Measurements from ENCODE around the gene RBM20.
"Not testable (repeated sequence)": the region's sequence is repeated elsewhere in the genome, so short reads cannot be mapped to it uniquely, and the experiment has no call there.

RBM20 gene

GRCh38 chr10:110717781-110718589 is 73.8 kb downstream of the RBM20 start:
- peak; percentile 69 for DNase-seq
- in situ Hi-C loops (cut with MboI; ENCODE audit: low pct_unique_long_range_greater_than_20kb, low sequenced_read_pairs), result no loop called here

GRCh38 chr10:110721406-110722038 is 77.4 kb downstream of the RBM20 start:
- DNase-seq, result no peak
- in situ Hi-C loops (cut with MboI; ENCODE audit: low pct_unique_long_range_greater_than_20kb, low sequenced_read_pairs), result no loop called here

- DNase-seq, result no peak
- in situ Hi-C loops (cut with MboI; ENCODE audit: low pct_unique_long_range_greater_than_20kb, low sequenced_read_pairs), result no loop called here
Observed at GRCh38 chr10:110723224-110723891, 79.2 kb downstream of the RBM20 start.

- DNase-seq, result no peak
- in situ Hi-C loops (cut with MboI; ENCODE audit: low pct_unique_long_range_greater_than_20kb, low sequenced_read_pairs), result no loop called here
Observed at GRCh38 chr10:110724116-110724921, 80.2 kb downstream of the RBM20 start.

GRCh38 chr10:110724937-110725336 is 80.8 kb downstream of the RBM20 start:
- no peak for DNase-seq
- in situ Hi-C loops (cut with MboI; ENCODE audit: low pct_unique_long_range_greater_than_20kb, low sequenced_read_pairs), result no loop called here

- in situ Hi-C loops (cut with MboI; ENCODE audit: low pct_unique_long_range_greater_than_20kb, low sequenced_read_pairs), result no loop called here
- no peak for DNase-seq
Observed at GRCh38 chr10:110725801-110726630, 81.9 kb downstream of the RBM20 start.

GRCh38 chr10:110727785-110728184 is 83.6 kb downstream of the RBM20 start:
- in situ Hi-C loops (cut with MboI; ENCODE audit: low pct_unique_long_range_greater_than_20kb, low sequenced_read_pairs); DNase-seq: not testable (repeated sequence)

GRCh38 chr10:110730345-110731050 is 86.4 kb downstream of the RBM20 start:
- in situ Hi-C loops (cut with MboI; ENCODE audit: low pct_unique_long_range_greater_than_20kb, low sequenced_read_pairs), result no loop called here
- no peak for DNase-seq

- DNase-seq, result no peak
- in situ Hi-C loops (cut with MboI; ENCODE audit: low pct_unique_long_range_greater_than_20kb, low sequenced_read_pairs), result no loop called here
Observed at GRCh38 chr10:110733218-110733952, 89.2 kb downstream of the RBM20 start.

- DNase-seq, result no peak
- in situ Hi-C loops (cut with MboI; ENCODE audit: low pct_unique_long_range_greater_than_20kb, low sequenced_read_pairs), result no loop called here
Observed at GRCh38 chr10:110735620-110736027, 91.5 kb downstream of the RBM20 start.

GRCh38 chr10:110737886-110738634 is 93.9 kb downstream of the RBM20 start:
- DNase-seq, result no peak
- in situ Hi-C loops (cut with MboI; ENCODE audit: low pct_unique_long_range_greater_than_20kb, low sequenced_read_pairs), result no loop called here

- in situ Hi-C loops (cut with MboI; ENCODE audit: low pct_unique_long_range_greater_than_20kb, low sequenced_read_pairs), result no loop called here
- no peak for DNase-seq
Observed at GRCh38 chr10:110739811-110740271, 95.7 kb downstream of the RBM20 start.

- in situ Hi-C loops (cut with MboI; ENCODE audit: low pct_unique_long_range_greater_than_20kb, low sequenced_read_pairs), result no loop called here
- no peak for DNase-seq
Observed at GRCh38 chr10:110742801-110743200, 98.7 kb downstream of the RBM20 start.

GRCh38 chr10:110744782-110745181 is 100.6 kb downstream of the RBM20 start:
- in situ Hi-C loops (cut with MboI; ENCODE audit: low pct_unique_long_range_greater_than_20kb, low sequenced_read_pairs), result no loop called here
- DNase-seq, result peak; percentile 16

GRCh38 chr10:110746254-110746826 is 102.2 kb downstream of the RBM20 start:
- DNase-seq, result peak; percentile 73
- in situ Hi-C loops (cut with MboI; ENCODE audit: low pct_unique_long_range_greater_than_20kb, low sequenced_read_pairs), result no loop called here

GRCh38 chr10:110746969-110747608 is 103.0 kb downstream of the RBM20 start:
- in situ Hi-C loops (cut with MboI; ENCODE audit: low pct_unique_long_range_greater_than_20kb, low sequenced_read_pairs), result no loop called here
- no peak for DNase-seq
